Hepatocyte (in vitro differentiated cells): ENCODE results near the gene TMEM45A.
"Not testable (repeated sequence)": the region's sequence is repeated elsewhere in the genome, so short reads cannot be mapped to it uniquely, and the experiment has no call there.

Experiments
- CTCF ChIP-seq: fragments of 200-600 bp; sonication (generic); IDR thresholded peaks from 2 replicates; pipeline ENCODE4 v1.5.1; 2016; ENCODE audit warnings: antibody characterized with exemption, mild to moderate bottlenecking; ENCODE audit not compliant: poor library complexity
- EZH2 ChIP-seq: fragments of 200-600 bp; sonication (generic); IDR thresholded peaks from 2 replicates; pipeline ENCODE4 v1.6.1; 2016; ENCODE audit warnings: antibody characterized with exemption, mild to moderate bottlenecking, borderline replicate concordance

- not testable (repeated sequence) for TF ChIP-seq CTCF, EZH2
Measured at GRCh38 chr3:100478521-100478920, 13.9 kb upstream of the TMEM45A start.
